ENCODE data around the gene ZNF76. TPM values are rescaled to one million over a fixed set of nuclear protein-coding genes. Genes with fewer than 3 reads are reported as not detected.
A peak's percentile ranks its signal among the peaks of the same experiment; 100 is the strongest.

The ZNF76 gene
- total and polyA plus RNA-seq, 2 of the 8 experiments (the other 6 are each of a cell fraction or from before 2014, with no cell fraction given) = 17.9 to 23.9 TPM

DNA sequence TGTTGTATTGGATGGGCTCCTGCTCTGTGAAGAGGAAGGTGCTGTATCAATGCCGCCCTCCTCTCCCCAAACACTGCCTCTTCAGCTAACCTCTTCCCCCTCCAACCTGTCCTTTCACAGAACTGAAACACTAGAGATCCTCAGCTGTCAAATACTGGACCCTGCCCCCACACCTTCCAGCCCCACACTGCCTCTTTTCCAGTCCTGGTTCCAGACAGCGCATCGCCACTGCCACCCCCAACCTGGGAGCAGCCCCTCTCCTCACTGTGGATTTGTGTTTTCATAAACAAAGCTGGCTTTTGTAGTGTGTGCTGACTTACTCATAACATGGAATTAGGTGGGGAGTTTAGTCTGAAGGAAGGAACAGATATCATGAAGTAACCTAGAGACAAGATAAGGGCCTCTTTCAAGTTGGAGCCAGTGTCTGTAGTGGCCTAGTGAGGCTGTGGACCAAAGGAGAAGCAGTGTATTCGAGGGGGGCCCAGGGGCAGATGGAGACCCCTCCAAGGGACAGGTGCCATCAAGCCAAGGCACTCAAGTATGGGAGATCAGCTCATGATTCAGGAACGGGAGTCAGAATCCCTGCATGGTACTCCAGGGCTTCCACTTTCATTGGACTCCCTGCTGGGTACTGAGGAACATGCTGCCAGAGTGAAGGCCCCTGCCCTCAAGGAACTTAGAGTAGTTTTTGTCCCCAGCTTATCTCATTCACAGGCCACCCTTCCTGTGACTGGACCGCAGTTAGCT is 43.7 kb upstream of the ZNF76 start:
- Histone ChIP-seq H4K5ac (ENCODE audit: insufficient read length, low read depth, low read length) (no peak overlapping the region), H3K23ac (ENCODE audit: insufficient read length) (no peak overlapping the region), H3K27ac (ENCODE audit: low read depth, low read length) (no peak overlapping the region), H3K4me1 (replicated peaks in 1 of 4; ENCODE audit: control insufficient read depth in 3 of 4, insufficient read depth in 4 of 4, low read length in 3 of 4) (peaks cover 7 to 41% (median 29%) of the 10 kb centered on the region in 4 experiments), H4K20me1 (replicated peaks in 1 of 2; ENCODE audit: control insufficient read depth in 1 of 2, insufficient read depth in 2 of 2, low read length in 2 of 2) (peaks cover 2 to 21% of the 10 kb centered on the region in 2 experiments), H3K79me1 (ENCODE audit: low read depth, low read length) (no peaks in the 10 kb centered on the region), H3K23me2 (ENCODE audit: low read depth, low read length) (peaks cover 17% of the 10 kb centered on the region; the same call in 1 of the 2 replicates), H3K9ac (replicated peaks in 1 of 4; ENCODE audit: extremely low read depth in 1 of 4, low read depth in 3 of 4, low read length in 3 of 4) (no peak overlapping the region), H3K4me2 (ENCODE audit: insufficient read depth in 1 of 2, low read depth in 2 of 2, low read length in 2 of 2) (peak overlapping the region; percentile 91 to 92), H3K79me2 (ENCODE audit: control insufficient read depth in 1 of 2, insufficient read depth in 2 of 2, low read length in 2 of 2) (no peaks in the 10 kb centered on the region), H3K27me3 (replicated peaks in 1 of 4; ENCODE audit: control insufficient read depth in 3 of 4, extremely low read depth in 1 of 4, insufficient read depth in 3 of 4, low read length in 3 of 4) (peaks cover 25 to 72% (median 56%) of the 10 kb centered on the region in 4 experiments), H4K8ac (ENCODE audit: extremely low read depth, insufficient read depth, low read length) (no peak overlapping the region), H3K14ac (ENCODE audit: insufficient read length) (no peak overlapping the region), H3K18ac (ENCODE audit: extremely low read depth, low read length) (no peak overlapping the region; the same call in 1 of the 2 replicates), H4K91ac (replicated peaks; ENCODE audit: insufficient read length, low read length) (no peak overlapping the region), H2BK12ac (ENCODE audit: low read depth, low read length) (peak overlapping the region; percentile 19; the same call in 1 of the 2 replicates), H3K9me3 (ENCODE audit: insufficient read depth in 2 of 2, low read depth in 1 of 2, low read length in 1 of 2) (no peaks in the 10 kb centered on the region), H3K56ac (replicated peaks; ENCODE audit: insufficient read length, low read depth, low read length) (no peak overlapping the region), H3K36me3 (ENCODE audit: control insufficient read depth in 2 of 4, insufficient read depth in 4 of 4, low read length in 3 of 4) (no peaks in the 10 kb centered on the region), H2AK5ac (ENCODE audit: low read depth, low read length) (no peak overlapping the region), H2AFZ (ENCODE audit: low read length) (no peak overlapping the region), H2BK5ac (ENCODE audit: low read depth, low read length) (no peak overlapping the region), H2BK20ac (ENCODE audit: low read length) (no peak overlapping the region), H2BK15ac (ENCODE audit: low read length) (peak overlapping the region; percentile 89), H3K4ac (replicated peaks; ENCODE audit: insufficient read length, low read depth, low read length) (no peak overlapping the region), H3K4me3 (ENCODE audit: extremely low read depth in 1 of 4, insufficient read depth in 2 of 4, low read depth in 3 of 4, low read length in 4 of 4) (peak overlapping the region in 2 of 4 experiments; percentile 15 to 74; a peak in 4 of 8 replicates), H2BK120ac (replicated peaks; ENCODE audit: low read depth, low read length) (no peak overlapping the region)
- WGBS, 2 experiments (ENCODE audit: extremely low coverage in 1 of 2, insufficient coverage in 1 of 2, insufficient read length in 1 of 2, insufficient replicate concordance in 2 of 2, low coverage in 1 of 2, low lambda C conversion rate in 2 of 2, missing lambda C conversion rate in 1 of 2) = 69% methylated on average over 6 of the region's 6 CpGs; no CpG with 5 or more reads in 1 of the 2 experiments
- no peak for FAIRE-seq
- CTCF ChIA-PET (ENCODE audit: partially characterized antibody) = interaction anchor here (0.8 to 19.1 kb wide), 6 partner anchors 10 to 76 kb away, joined by 3 to 219 read pairs (median 4); no protein-coding TSS in a partner anchor
- DNase-seq (ENCODE audit: low read depth in 1 of 2, low spot score in 2 of 2) = no peak
- POLR2A ChIA-PET (ENCODE audit: partially characterized antibody) = interaction anchor here (0.6 to 2.5 kb wide), 6 partner anchors 8 to 459 kb away, joined by 3 to 9 read pairs (median 4); partner anchors contain the start of gene ZNF76
- TF ChIP-seq KDM4A (IDR thresholded peaks at IDR 0.05; ENCODE audit: low read depth, low read length, severe bottlenecking) = no peak
